Measurements from ENCODE around the gene POTEB3.
"Not testable (repeated sequence)": the region's sequence is repeated elsewhere in the genome, so short reads cannot be mapped to it uniquely, and the experiment has no call there.

The POTEB3 gene

DNA sequence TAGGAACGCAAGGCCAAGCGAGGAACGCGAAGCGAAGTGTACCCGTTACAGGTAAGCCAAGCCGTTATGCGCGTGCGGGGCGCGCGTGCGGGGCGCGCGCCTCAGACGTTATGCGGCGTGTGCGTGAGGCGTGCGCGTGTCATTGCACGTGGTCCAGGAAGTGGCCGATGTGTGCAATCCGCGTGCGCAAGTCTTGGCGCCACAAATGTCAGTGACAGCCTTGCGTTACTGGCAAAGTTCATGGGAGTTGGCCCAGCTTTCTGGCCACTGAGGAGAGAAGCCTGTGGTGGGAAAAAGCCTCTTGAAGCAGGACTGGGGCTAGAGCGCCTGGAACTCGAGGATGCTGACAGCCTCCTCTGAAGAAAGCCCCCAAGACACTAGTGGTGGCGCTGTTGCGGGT is at the start of gene POTEB3:
Gene POTEB3 (minus strand): TSS at position 101 of the 400 bp plus-strand sequence. CDS start 488 bp downstream, outside the sequence.
- DNase-seq (ENCODE audit: low read depth); H3K4me3 ChIP-seq (ENCODE audit: control insufficient read depth, low read depth, low read length): not testable (repeated sequence)

GRCh38 chr15:21453683-21454082 is 13.4 kb upstream of the POTEB3 start:
- DNase-seq (ENCODE audit: low read depth); H3K4me3 ChIP-seq (ENCODE audit: control insufficient read depth, low read depth, low read length): not testable (repeated sequence)

GRCh38 chr15:21451920-21452563 is 11.7 kb upstream of the POTEB3 start:
- not testable (repeated sequence) for H3K4me3 ChIP-seq (ENCODE audit: control insufficient read depth, low read depth, low read length); DNase-seq (ENCODE audit: low read depth)

- not testable (repeated sequence) for DNase-seq (ENCODE audit: low read depth); H3K4me3 ChIP-seq (ENCODE audit: control insufficient read depth, low read depth, low read length)
These were observed 11.2 kb upstream of the POTEB3 start for GRCh38 chr15:21451487-21451886.

DNA sequence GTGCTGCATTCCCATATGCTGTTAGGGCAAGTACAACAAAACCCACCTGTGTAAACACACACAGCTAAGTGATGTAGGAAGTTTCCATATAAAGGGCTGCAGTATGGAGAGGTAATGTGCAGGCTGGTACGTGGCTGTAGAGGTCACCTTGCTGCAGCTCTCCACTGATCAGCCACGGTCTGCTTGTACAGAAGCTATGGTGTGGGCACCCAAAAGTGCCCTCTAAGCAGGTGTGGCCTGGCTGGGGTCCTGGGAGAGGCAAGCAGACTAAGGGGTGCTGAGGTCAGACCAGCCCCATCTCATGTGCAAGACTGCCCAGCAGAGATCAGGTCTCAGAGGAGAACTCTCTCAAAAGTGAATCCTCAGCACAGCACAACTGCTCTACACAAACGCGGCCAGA is 32.9 kb downstream of the POTEB3 start:
- DNase-seq (ENCODE audit: low read depth) = not testable (repeated sequence)

GRCh38 chr15:21401531-21401930 is 38.8 kb downstream of the POTEB3 start:
- H3K4me3 ChIP-seq (ENCODE audit: control insufficient read depth, low read depth, low read length); DNase-seq (ENCODE audit: low read depth): not testable (repeated sequence)

More for the DNA sequence above, 32.9 kb downstream of the POTEB3 start:
- H3K4me3 ChIP-seq (ENCODE audit: control insufficient read depth, low read depth, low read length) = not testable (repeated sequence)

- not testable (repeated sequence) for DNase-seq (ENCODE audit: low read depth); H3K4me3 ChIP-seq (ENCODE audit: control insufficient read depth, low read depth, low read length)
These were observed 41.2 kb downstream of the POTEB3 start for GRCh38 chr15:21399111-21399510.

DNA sequence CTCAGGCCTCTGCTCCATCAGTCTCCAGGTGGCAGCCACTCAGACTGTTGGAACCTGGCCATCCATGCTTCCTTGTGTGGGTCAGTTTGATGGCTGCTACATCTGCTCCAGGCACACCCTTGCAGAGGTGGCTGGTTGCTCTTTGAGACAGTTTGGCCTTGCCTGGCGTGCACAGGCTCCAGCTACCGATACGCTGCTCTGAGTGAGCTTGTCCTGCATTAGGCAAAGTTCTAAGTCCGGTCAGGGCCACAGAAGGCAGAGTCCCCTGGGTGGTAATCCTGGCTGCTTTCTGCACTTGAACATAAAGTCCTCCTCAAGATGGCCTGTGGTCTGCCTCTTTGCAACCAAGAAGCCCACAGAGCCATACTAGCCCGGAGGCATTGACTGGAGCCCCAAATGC is 41.8 kb downstream of the POTEB3 start:
- DNase-seq (ENCODE audit: low read depth); H3K4me3 ChIP-seq (ENCODE audit: control insufficient read depth, low read depth, low read length): not testable (repeated sequence)

DNA sequence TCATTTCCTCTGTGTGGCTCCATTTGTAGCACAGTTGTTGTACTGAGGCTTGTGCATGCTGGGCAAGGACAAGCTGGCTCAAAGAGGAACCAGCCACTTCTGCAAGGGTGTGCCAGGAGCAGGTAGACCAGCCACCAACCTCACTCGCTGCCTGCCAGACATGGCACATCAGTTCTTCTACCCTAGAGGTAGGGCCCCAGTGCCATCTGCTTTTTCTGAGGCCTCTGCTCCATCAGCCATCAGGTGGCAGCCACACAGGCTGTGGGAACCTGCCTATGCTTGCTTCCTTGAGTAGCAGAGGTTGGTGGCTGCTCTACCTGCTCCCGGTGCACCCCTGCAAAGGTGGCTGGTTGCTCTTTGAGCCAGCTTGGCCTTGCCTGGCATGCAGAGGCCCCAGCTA is 42.6 kb downstream of the POTEB3 start:
- DNase-seq (ENCODE audit: low read depth); H3K4me3 ChIP-seq (ENCODE audit: control insufficient read depth, low read depth, low read length): not testable (repeated sequence)

DNA sequence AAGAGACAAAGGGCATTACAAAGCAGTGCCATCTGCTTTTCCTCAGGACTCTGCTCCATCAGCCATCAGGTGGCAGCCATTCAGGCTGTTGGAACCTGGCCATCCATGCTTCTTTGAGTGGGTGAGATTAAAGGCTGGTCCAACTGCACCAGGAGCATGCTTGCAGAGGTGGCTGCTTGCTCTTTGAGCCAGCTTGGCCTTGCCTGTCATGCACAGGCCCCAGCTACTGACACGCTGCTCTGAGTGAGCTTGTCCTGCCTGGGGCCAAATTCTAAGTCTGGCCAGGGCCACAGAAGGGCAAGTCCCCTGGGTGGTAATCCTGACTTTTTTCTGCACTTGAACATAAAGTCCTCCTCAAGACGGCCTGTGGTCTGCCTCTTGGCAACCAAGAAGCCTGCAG is 43.1 kb downstream of the POTEB3 start:
- not testable (repeated sequence) for DNase-seq (ENCODE audit: low read depth); H3K4me3 ChIP-seq (ENCODE audit: control insufficient read depth, low read depth, low read length)

- not testable (repeated sequence) for DNase-seq (ENCODE audit: low read depth); H3K4me3 ChIP-seq (ENCODE audit: control insufficient read depth, low read depth, low read length)
These were observed 54.3 kb downstream of the POTEB3 start for GRCh38 chr15:21385961-21386360.

DNA sequence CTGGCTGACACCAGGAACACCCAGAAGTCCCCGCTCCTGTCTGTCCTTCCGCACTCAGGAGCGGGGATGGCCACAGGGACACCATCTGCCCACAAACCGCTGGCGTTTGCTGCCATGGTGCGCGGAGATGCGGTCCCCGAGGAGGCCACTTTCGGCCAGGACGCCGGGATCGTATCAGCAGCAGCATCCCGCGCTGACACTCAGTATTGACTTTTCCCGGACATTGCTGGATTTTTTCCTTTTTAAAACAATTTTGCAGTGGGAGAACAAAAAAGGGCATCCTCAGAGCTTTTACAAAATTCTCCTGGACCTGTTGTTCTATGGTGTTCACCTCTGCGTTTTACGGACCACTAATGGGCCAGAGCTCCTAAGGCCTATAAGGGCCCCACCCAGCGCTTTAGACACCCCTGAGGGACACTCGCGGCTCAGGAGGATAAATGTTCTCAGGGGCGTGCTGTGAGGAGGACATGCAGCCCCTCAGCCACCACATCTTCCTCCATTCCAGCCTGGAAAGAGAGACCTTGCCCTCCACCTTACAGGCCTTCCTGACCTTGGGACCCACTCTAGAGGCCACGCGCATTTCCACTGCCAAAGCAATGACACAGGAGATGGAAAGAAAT is 56.3 kb downstream of the POTEB3 start:
- not testable (repeated sequence) for H3K4me3 ChIP-seq (ENCODE audit: control insufficient read depth, low read depth, low read length); DNase-seq (ENCODE audit: low read depth)

- not testable (repeated sequence) for H3K4me3 ChIP-seq (ENCODE audit: control insufficient read depth, low read depth, low read length); DNase-seq (ENCODE audit: low read depth)
These were observed 66.6 kb downstream of the POTEB3 start for GRCh38 chr15:21373682-21374081.

DNA sequence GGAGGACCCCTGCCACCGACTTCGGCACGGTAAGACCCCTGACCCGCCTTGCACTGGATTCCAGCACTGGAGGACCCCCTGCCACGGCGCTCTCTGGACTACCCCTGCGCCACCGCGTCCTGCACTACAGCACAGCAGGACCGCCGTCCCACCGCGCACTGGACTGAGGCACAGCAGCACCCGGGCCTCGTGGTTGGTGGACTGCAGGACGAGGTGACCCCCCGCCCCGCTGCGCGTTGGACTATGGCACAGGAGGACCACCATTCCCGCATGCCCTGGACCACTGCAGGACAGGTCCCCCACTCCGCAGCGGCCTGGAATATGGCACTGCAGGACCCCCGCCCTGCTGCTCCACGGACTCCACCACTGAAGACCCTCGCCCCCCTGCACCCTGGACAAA is 71.1 kb downstream of the POTEB3 start:
- DNase-seq (ENCODE audit: low read depth); H3K4me3 ChIP-seq (ENCODE audit: control insufficient read depth, low read depth, low read length): not testable (repeated sequence)

DNA sequence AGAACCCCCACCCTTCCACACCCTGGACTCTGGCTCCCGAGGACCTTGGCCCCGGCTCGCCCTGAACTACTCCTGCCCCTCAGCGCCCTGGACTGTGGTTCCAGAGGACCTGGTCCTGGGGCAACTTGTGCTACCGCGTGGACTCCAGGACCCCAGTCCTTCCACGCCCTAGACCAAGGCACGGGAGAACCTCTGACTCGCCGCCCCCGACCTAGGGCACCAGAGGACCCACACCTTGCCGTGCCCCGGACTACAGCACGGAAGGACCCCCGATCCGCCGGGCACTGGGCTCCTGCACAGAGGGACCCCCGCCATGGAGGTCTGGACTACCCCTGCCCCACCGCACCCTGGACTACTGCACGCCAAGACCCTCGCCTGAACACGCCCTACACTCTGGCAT is 71.7 kb downstream of the POTEB3 start:
- H3K4me3 ChIP-seq (ENCODE audit: control insufficient read depth, low read depth, low read length); DNase-seq (ENCODE audit: low read depth): not testable (repeated sequence)

Measured in fibroblast of mammary gland (primary cell).